ENCODE data around the gene AQP1.

AQP1 gene

DNA sequence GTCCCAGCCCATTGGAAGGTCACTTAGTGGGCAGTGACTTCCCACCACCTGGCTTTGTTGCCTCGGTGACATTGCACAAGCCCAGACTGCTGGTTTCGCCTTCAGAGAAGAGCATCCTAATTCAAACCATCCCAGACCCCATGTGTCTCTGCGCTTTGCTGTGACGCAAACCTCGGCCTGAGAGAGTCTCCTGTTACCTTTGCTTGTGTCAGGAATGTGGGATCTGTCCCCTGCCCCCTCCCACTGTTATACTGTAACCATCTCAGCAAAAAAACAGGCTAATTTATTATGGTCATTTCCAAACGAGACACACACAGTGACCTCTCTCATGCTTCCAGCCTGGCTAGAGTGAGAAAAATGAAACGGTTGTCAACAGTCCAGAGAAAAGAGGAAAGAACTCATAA lies 25.0 kb upstream of the AQP1 start:
- DNase-seq: no peak

DNA sequence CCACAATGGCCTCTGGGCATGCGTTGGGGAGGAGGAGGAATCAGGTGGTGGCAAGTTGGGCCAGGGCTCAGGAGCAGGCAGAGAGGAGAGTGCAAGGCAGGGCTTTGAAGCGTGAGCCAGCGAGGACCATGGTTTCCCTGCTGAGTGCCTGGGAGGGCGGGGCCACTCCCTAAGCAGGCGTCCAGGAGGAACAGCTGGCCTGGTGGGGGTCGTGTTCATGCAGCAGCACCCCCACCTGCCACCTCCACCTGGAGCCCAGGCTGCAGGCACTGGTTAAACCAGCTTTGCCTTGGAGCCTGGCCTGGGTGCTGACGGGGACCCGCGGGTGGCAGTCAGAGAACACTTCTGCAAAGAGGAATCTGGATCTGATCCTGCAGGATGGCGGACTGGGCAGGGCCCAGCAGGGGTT lies 24.2 kb upstream of the AQP1 start:
- DNase-seq: peak in 1 of 2 experiments; percentile 35

DNA sequence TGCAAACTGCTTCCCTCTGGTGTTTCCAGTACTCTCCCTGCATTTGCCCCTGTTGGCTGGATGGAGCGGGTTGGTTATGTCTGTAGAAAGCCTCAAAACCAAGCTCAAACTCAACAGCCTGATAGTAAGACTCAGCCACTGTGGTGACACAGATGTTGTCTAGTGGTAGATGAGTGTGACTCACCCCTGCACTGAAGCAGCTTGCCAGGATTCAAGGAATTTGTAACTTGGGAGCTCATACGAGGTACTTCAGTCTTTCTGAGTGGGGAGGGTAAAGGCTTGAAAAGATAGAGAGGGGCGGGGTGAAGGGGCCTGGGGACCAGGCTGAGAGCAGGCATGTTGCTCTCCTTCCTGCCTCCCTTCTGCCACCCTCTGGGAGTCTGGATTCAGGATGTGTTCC lies 22.9 kb upstream of the AQP1 start:
- no peak for DNase-seq

DNA sequence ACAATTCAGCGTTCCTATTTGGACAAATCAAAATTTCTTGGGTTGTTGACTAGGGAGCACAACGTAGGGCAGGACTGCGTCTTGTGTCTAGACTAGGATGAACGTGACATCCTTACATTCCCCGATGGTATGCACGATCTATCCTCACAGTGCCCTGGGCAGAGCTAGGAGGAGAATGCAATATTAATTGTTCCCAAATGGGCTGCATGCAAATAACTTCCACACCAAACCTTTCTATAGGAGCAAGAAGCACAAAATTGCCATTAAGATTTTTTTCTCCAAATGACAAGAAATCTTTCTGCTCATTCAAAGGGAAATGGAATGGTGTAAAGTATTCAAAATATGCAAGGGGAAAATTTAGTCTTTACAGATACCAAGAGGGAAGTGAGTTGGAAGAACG lies 21.4 kb upstream of the AQP1 start:
- DNase-seq: no peak

DNA sequence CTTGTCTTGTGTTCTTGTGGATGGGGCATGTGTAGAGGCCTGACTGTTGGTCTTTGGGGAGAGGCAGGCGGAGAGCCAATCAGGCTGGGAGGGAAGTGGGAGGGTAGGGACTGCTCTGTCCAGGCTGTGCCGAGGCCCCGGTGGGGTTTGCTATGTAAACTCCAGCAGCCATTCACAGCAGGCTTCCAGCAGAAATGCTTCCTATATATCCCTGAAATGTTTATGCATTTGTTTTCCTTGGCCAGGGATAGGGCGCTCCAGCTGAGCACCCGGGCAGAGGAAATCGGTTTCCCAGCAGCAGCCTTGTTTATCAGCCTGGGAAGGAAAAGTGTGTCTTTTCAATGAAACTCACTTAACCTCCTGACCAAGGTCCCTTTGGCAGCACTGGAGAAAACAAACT lies 18.3 kb upstream of the AQP1 start:
- no peak for DNase-seq

DNA sequence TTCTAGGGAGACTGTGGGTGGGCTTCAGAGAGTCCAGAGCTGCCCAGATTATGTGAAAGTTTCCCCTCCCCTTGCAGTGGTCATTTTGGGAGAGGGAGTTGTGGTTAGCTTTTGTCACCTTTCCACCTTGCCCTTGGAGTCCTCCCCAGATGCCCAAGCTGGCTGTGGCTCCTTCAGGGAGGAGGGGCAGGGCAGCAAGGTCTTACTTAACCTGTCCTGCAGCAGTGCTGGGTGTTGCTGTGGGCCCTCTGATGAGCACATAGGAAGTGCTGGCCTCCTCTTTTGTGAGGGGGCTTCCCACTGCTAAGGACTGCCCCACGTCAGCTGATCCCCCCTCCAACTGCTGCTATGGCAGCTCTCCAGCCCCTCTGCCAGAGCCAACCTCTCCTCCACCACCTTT lies 17.6 kb upstream of the AQP1 start:
- no peak for DNase-seq

DNA sequence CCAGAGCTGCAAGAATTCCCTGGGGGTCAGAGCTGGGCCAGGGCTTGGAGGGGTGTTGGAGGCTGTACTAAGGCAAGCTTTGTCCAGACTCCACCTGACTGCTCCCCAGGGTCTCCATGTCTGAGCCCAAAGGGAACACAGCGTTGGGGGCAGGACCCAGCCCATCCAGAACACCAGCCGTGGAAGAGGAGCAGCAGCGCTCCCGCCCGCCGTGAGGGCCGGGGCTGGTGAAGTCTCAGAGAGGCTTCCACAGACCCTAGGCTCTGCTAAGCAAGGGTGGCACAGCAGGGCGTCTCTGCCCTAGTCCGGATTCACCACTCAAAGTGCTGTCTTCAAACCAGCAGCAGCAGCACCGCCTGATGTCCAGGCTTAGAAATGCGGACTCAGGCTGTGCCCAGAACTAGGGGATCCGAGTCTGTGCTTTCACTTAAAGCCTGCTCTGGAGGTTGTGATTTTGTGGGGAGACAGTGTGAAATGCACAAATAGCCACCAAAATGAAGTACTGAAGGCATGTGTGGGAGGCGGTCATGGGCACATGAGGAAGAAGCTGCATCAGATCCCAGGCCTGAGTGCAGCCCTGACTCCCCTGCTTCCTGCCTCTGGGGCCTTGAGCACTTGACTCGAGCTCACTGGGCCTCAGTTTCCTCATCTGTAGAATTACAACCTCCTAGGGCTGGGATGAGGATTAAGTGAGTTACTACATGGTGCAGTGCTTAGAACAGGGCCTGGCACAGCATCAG lies 16.6 kb upstream of the AQP1 start:
- DNase-seq: peak; percentile 62 to 71

DNA sequence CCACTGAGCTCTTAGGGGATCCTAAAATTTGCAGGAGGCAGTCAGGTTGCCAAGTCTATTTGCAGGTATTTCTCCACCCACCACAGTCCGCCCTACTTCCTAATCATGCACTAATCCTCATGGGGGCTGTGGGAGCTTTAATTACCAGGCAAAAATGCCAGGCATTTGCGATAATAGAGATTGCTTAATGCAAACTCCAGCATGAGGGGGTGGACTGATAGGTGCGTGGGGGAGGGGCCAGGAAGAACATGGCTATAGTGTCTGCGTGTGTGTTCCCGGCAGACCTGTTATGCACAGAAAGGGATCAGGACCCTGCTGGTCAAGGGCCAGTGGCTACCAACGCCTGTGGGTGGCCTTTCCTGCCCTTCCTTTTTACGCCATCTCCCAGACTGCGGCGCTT lies 15.6 kb upstream of the AQP1 start:
- DNase-seq: peak in 1 of 2 experiments; percentile 23

DNA sequence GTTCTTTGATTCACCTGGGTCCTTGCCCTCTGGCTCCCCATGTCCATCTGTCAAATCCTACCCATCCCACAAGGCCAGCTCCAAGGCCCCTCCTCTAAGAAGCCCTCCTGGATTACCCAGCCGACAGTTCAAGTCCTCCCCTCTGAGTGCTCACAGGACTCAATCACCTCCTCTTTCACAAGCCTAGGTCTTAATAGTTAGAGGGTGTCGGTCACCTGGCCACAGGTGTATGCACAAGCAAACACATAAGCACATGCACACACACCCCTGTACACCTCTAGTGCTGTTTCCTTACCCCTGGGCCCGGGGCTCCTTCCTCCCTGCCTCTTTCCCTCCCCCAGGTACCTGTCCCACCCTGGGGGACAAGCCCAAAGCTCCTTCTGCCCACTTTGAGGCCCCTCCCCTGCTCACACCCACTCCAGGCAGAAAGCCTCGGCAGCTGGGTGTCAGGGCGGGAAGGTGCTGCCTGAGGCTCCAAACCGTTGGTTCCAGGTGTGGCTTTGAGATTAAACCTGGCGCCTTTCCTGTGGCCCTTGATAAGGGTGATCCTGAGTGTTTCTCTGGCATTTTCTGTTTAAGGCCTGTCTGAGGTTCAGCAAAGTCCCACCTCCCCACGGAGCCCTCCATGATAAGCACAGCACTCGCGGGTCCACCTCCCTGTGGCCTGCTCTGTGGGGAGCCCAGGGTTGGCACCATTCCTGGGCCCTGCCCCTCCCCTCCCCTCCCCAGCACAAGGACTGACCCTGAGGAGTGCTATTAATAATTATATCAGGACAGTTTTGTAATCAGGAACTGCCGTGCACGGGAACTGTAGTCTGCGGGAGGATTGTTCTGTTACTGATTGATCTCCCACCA lies 14.6 kb upstream of the AQP1 start:
- DNase-seq: peak in 1 of 2 experiments; percentile 62

DNA sequence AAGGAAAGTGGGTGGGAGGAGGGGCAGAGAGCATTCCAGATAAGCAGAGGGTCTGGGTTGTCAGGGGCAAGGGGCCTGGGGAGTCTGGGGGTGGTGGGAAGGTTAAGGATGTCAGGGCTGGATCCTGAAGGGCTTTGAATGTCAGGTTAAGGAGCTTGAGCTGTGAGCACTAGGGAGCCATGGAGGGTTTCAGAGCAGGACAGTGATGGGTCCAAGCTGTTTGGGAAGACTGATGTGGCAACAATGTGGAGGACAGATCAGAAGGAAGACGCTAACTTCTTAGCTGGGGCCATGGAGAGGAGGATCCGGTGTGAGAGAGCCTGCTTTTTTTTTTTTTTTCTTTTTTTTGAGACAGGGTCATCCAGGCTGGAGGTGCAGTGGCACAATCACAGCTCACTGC lies 13.9 kb upstream of the AQP1 start:
- DNase-seq: no peak

DNA sequence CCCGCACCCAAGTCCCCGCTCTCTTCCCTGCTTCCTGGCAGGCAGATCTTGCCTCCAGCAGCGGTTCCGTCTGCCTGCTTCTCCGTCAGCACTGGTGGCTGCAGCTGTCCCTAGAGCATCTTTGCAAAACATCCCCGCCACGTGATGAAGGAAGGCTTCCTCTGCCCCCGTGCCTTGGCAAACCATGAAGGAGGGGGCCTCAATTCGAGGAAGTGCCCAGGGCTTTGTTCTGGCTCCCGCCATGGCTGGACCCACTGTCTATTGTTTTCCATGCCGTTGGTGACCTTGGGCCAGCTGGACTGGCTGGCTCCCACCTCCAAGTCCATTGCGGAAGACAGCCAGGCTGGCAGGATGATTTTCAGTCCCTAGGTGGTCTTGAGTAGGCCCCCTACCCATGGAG lies 13.2 kb upstream of the AQP1 start:
- DNase-seq: no peak

DNA sequence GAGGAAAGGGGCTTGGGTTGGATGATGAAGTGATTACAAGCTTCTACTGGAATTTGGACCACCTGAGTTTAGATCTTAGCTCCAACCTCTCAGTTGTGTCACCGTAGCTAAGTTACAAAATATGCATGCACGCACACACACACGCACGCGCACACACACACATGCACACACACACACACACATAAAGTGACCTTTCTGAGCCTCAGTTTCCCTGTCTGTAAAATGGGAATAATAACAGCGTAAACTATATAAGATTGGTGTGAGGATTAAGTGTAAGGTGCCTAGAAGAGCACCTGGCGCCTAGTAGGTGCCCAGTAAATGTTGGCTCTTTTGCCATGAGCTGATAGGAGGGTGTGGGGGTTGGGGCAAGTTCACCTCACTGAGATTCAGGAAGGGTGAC lies 12.6 kb upstream of the AQP1 start:
- DNase-seq: no peak

DNA sequence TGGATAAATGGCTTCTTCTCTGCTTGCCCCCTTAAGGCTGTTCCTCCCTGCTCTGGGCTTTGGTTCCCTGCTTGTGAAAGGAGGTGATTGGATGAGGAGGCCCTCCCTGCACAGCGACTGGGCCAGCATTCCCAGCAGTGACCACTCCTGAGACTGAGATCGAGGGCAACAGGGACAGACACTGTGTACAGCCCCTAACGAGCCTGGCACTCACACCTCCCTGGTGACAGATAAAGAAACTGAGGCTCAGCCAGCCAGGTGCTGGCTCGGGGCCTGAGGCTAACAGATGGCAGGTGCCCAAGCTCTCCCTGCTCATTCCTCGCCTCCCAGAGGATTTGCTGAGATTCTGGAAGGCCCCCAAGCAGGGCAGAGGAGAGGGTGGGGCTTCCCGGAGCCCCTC lies 12.0 kb upstream of the AQP1 start:
- no peak for DNase-seq

DNA sequence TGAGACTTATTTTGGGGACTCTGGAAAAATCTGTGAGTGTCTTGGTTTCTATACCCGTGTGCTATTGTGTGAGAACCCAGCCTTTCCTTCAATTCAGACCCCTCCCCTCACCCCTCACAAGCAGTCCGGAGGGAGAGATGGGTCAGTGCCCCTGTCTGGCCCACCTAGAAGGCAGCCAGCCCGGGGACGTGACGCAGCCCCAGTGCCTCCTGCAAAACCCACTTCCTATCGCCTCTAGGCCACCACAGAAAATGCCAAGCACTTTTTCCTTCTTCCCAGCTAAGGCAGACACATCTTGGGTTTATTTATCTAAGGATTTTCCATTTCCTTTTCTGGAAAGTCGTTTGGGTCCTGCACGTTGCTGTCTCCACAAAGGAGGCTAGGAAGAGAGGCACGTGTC lies 11.6 kb upstream of the AQP1 start:
- DNase-seq: no peak

DNA sequence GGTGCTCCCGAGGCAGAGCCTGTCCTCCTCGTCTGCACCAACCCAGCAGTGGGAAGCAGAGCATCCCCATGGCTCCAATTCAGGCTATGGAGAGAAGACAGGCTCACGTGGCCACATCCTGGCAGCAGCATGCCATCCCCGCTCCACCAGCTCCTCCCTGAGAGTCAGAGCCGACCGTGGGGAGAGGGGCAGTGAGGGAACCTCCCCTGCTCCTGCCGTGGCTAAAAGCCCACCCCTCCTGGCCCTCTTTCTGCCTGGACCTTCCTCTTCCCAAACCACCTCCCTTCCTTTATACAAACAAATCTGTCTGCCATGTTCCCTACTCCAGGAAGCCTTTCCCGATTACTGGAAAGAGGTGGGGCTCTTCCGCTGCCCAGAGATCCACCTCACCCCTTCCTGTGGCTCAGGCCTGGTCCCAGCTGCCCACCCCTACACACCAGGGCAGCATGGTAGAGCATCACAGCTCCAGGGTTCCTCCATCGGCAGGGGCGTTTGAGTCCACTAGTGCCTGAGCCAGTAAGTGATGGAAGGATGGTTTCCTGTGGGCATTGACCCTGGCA lies 10.8 kb upstream of the AQP1 start:
- DNase-seq: no peak

DNA sequence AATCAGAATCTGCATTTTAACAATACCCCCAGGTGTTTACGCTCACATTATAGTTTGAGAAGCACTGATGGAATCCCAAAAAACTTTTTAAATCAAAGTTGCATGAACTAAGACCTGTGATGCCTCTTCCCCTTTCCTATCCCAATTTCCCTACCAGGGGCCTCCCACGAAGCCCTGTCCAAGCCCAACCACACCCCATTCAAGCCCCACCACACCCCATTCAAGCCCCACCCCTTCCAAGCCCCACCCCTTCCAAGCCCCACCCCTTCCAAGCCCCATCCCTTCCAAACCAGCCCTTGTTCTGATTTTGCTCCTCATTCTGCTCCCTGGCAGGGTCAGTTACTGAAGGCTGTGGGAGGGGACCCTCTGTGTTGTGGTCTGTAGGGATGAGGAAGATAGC lies 9.8 kb upstream of the AQP1 start:
- no peak for DNase-seq

DNA sequence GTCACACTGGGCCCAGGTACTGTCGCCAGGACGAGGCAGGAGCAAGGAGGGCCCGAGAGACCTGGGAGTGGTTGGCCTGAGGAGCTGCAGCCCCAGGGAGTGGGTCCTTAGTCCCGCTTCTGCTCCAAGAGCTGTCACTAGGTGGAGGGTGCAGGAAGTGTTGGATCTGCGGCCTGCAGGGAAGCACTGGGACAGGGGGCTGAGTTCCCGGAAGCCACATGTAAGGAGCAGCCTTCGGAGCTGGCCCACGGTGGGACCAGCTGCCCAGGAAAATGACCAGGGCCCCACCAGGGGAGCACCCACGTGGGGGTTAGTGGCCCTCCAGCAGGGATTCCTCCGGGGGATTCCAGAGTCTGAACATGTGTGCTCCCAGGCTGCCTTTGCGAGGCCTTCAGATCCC lies 9.2 kb upstream of the AQP1 start:
- DNase-seq: no peak

DNA sequence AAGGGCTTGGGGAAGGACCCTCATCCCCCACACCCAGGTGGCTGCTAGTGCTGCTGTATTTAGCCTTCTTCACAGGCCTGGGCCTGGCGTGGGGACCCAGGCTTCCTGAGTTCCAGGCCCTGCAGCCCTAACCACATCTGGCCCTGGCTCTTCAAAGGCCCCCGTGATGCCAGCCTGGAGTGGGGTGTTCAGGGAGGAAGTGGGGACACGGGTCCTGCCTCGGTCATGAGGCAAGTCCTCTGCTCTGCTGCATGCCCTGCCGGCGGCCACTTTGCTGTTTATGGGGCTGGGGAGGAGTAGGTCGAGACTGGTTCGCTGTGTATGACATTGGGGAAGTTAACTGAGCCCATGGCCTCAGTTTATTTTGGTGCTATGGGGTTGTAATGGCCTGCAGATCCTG lies 8.5 kb upstream of the AQP1 start:
- DNase-seq: no peak

DNA sequence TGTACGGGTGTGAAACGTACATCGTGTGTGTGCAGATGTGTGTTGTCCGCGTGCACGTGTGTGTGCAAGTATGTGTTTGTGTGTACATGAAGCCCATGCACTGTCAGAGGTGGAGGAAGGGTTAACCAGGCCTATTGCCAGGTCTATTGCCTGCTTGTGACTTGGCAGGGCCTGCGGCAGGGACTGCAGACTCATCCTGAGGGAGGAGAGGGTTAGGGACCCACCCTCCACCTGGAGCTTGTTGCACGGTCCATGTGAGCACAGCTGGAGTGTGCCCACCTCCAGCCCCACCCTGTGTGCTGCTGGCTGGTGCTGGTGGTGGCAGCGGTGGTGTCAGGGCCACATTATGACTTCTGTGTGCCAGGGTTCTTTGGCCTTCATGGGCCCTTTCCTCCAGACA lies 7.1 kb upstream of the AQP1 start:
- DNase-seq: no peak

DNA sequence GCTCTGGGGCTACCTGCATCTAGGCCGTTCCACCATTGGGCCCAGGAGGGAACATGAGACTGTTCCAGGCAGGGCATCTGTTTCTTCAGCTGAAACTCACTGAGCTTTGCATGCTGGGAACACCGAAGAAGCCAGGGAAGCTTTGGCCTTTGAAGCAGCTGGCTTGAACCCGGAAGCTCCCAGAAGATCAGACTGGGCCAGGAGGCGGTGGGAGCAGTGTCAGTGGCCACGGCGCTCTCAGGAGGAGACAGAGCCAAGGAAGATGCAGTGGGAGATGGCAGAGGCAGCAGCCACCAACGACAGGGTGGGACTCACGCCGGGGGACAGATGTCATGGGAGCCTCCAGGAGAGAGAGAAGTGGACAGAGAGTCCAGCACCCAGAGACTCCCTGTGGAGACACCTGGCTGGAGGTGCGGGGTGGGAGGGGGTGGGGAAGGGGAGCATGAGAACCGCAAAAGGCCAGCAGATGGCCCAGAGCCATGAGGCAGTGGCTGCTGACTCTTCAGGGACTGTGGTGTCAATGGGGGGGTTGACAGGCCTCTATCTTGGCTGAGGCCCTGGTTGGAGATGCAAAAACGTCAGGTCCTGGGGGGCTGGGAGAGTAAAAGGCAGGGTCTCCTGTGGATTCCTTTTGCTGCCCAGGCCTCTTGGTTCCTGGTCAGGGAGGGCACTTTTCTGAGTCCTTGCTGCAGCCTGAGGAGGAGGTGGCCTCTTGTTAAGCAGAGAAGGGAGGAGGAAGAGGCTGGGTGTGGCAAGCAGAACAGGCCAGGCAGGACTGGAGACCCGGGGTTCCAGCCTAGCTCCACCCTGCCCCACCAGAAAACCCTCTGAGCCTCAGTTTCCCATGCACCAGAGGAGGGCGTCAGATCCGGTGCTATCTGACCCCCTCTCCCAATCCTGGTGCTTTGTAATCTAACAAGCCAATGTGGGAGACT lies 6.3 kb upstream of the AQP1 start:
- no peak for DNase-seq

DNA sequence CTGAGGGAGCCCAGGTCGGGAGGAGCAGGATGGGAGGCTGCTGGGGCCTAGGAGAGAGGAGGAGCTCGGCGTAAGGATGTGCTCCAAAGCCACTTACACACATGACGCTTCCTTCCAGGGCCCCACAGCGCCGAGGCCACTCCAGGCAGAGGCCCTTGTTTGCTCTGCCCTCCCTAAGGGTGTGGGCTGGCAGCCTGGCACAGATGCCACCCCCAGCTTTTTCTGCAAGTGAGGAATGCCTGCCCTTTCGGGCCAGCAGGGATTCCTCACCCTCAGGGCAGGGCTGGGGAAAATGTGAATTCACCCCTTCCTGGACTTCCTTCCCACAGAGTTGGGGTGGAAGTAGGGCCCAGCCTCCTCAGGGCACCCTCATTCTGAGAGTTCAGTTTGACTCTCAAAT lies 5.6 kb upstream of the AQP1 start:
- DNase-seq: no peak

DNA sequence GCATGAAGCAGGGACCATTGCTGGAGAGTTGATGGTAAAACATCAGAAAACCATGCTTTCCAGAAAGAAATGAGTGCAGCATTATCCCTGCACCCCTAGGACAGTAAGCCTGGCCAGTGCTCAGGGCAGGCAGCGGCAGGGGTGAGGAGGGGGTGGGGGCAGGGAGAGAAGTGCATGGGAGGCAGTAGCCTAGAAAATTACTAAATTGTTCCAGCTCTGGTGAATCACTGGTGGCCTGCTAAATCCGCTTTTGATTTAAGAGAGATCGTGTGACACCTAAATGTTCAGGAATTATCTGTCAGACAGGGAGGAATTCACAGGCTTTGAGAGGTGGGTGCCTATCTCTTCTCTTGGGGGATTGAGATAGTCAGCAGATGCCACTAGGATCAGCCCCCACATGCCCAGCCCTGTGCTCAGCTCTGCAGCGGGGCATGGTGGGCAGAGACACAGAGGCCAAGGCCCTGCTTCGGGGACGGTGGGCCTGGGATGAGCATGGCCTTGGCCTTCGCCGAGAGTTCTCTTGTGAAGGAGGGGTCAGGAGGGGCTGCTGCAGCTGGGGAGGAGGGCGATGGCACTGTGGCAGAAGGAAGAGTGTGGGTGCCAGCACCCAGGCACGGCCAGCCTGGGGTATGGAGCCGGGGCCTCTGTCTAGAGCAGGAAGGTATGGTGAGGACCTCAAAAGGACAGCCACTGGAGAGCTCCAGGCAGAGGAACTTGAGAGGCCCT lies 5.0 kb upstream of the AQP1 start:
- no peak for DNase-seq
